C1 segment of cervical spinal cord (tissue), 14 donors: Measurements from ENCODE around the gene ANKRD45.
"Not testable (repeated sequence)": the region's sequence is repeated elsewhere in the genome, so short reads cannot be mapped to it uniquely, and the experiment has no call there.

Experiments used
- DNase-seq, 14 donors: peaks; one replicate each; lab custom pipeline; 2025; lab: John Stamatoyannopoulos, UW

ANKRD45 gene

GRCh38 chr1:173572201-173572873, 97.3 kb downstream of the ANKRD45 start:
- DNase-seq: no peak

GRCh38 chr1:173570370-173571007, 99.2 kb downstream of the ANKRD45 start:
- no peak for DNase-seq

GRCh38 chr1:173568483-173568882, 101.2 kb downstream of the ANKRD45 start:
- no peak for DNase-seq

- not testable (repeated sequence) for DNase-seq
These were observed 105.8 kb downstream of the ANKRD45 start for GRCh38 chr1:173563846-173564245.

- no peak for DNase-seq
These were observed 106.8 kb downstream of the ANKRD45 start for GRCh38 chr1:173562813-173563212.

- no peak for DNase-seq
These were observed 108.4 kb downstream of the ANKRD45 start for GRCh38 chr1:173561263-173561662.

GRCh38 chr1:173560285-173560880, 109.3 kb downstream of the ANKRD45 start:
- peak in 1 of 14 donors; percentile 9 for DNase-seq
